ENCODE measurements around the gene EHMT1.

EHMT1 gene

GRCh38 chr9:137798142-137798541 is 179.3 kb downstream of the EHMT1 start:
- TF ChIP-seq ZNF565 (CRISPR knock-in tag; conservative IDR thresholded peaks at IDR 0.05; ENCODE audit: low read depth) (no peak), ZFP30 (CRISPR knock-in tag; IDR thresholded peaks at IDR 0.05) (no peak), TOX (CRISPR knock-in tag; IDR thresholded peaks at IDR 0.05; ENCODE audit: borderline replicate concordance) (no peak), BACH2 (CRISPR knock-in tag; IDR thresholded peaks at IDR 0.05; ENCODE audit: borderline replicate concordance) (no peak), TSHZ2 (CRISPR knock-in tag; IDR thresholded peaks at IDR 0.05) (no peak), CSRNP3 (CRISPR knock-in tag; IDR thresholded peaks at IDR 0.05) (no peak), RARB (CRISPR knock-in tag; IDR thresholded peaks at IDR 0.05) (no peak), ZFP3 (CRISPR knock-in tag; IDR thresholded peaks at IDR 0.05) (no peak), ZNF70 (CRISPR knock-in tag; IDR thresholded peaks at IDR 0.05) (no peak)
- ATAC-seq = no peak

- no peak for TF ChIP-seq BACH2 (CRISPR knock-in tag; IDR thresholded peaks at IDR 0.05; ENCODE audit: borderline replicate concordance)
- no peak for TF ChIP-seq TCF4 (CRISPR knock-in tag; IDR thresholded peaks at IDR 0.05; ENCODE audit: borderline replicate concordance)
- no peak for TF ChIP-seq ZC3H10 (CRISPR knock-in tag; IDR thresholded peaks at IDR 0.05)
- no peak for TF ChIP-seq ZFP30 (CRISPR knock-in tag; IDR thresholded peaks at IDR 0.05)
- TF ChIP-seq ZNF70 (CRISPR knock-in tag; IDR thresholded peaks at IDR 0.05) = no peak
- no peak for TF ChIP-seq CSRNP3 (CRISPR knock-in tag; IDR thresholded peaks at IDR 0.05)
- TF ChIP-seq RARB (CRISPR knock-in tag; IDR thresholded peaks at IDR 0.05) = no peak
- TF ChIP-seq CSDC2 (CRISPR knock-in tag; IDR thresholded peaks at IDR 0.05) = no peak
- TF ChIP-seq TSHZ2 (CRISPR knock-in tag; IDR thresholded peaks at IDR 0.05) = no peak
- no peak for TF ChIP-seq GLIS3 (CRISPR knock-in tag; IDR thresholded peaks at IDR 0.05)
- TF ChIP-seq TOX (CRISPR knock-in tag; IDR thresholded peaks at IDR 0.05; ENCODE audit: borderline replicate concordance) = no peak
- TF ChIP-seq ARNTL (CRISPR knock-in tag; IDR thresholded peaks at IDR 0.05; ENCODE audit: borderline replicate concordance, low read depth) = no peak
- TF ChIP-seq ZFP3 (CRISPR knock-in tag; IDR thresholded peaks at IDR 0.05) = no peak
- no peak for TF ChIP-seq ZNF565 (CRISPR knock-in tag; conservative IDR thresholded peaks at IDR 0.05; ENCODE audit: low read depth)
- no peak; the same call in 2 of the 3 replicates for ATAC-seq
Measured at GRCh38 chr9:137798901-137799629, 180.3 kb downstream of the EHMT1 start.

DNA sequence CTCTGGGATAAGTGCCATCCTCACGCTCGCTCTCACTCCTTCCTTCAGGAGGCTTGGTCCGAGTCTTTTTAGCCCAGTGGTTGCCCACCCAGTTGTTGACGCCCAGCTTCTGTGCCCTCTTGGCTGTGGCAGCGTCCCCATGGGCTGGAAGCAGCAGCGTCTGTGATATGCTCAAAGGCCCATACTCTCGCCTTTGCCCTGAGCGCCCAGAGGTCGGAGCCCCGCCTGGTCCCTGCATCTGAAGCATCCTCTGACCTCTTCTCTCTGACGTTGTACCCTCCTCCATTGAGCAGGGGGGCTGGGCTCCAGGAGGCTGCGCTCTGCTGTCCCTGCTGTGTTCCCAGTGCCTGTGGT is 180.8 kb downstream of the EHMT1 start:
- no peak for ATAC-seq
- TF ChIP-seq ARNTL (CRISPR knock-in tag; IDR thresholded peaks at IDR 0.05; ENCODE audit: borderline replicate concordance, low read depth) (no peak), ZC3H10 (CRISPR knock-in tag; IDR thresholded peaks at IDR 0.05) (no peak), RARB (CRISPR knock-in tag; IDR thresholded peaks at IDR 0.05) (no peak), PPARA (CRISPR knock-in tag; IDR thresholded peaks at IDR 0.05; ENCODE audit: borderline replicate concordance) (no peak), ZFP3 (CRISPR knock-in tag; IDR thresholded peaks at IDR 0.05) (no peak), GLIS3 (CRISPR knock-in tag; IDR thresholded peaks at IDR 0.05) (no peak), ZFP30 (CRISPR knock-in tag; IDR thresholded peaks at IDR 0.05) (no peak), SNAI2 (CRISPR knock-in tag; IDR thresholded peaks at IDR 0.05) (no peak), ESRRG (CRISPR knock-in tag; IDR thresholded peaks at IDR 0.05) (no peak), ZNF565 (CRISPR knock-in tag; conservative IDR thresholded peaks at IDR 0.05; ENCODE audit: low read depth) (no peak), TSHZ2 (CRISPR knock-in tag; IDR thresholded peaks at IDR 0.05) (no peak), TCF4 (CRISPR knock-in tag; IDR thresholded peaks at IDR 0.05; ENCODE audit: borderline replicate concordance) (no peak)
- TF ChIP-seq, protein P1, sequence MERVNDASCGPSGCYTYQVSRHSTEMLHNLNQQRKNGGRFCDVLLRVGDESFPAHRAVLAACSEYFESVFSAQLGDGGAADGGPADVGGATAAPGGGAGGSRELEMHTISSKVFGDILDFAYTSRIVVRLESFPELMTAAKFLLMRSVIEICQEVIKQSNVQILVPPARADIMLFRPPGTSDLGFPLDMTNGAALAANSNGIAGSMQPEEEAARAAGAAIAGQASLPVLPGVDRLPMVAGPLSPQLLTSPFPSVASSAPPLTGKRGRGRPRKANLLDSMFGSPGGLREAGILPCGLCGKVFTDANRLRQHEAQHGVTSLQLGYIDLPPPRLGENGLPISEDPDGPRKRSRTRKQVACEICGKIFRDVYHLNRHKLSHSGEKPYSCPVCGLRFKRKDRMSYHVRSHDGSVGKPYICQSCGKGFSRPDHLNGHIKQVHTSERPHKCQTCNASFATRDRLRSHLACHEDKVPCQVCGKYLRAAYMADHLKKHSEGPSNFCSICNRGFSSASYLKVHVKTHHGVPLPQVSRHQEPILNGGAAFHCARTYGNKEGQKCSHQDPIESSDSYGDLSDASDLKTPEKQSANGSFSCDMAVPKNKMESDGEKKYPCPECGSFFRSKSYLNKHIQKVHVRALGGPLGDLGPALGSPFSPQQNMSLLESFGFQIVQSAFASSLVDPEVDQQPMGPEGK (CRISPR knock-in tag; IDR thresholded peaks at IDR 0.05; ENCODE audit: borderline replicate concordance) = no peak
- TF ChIP-seq, protein P2, sequence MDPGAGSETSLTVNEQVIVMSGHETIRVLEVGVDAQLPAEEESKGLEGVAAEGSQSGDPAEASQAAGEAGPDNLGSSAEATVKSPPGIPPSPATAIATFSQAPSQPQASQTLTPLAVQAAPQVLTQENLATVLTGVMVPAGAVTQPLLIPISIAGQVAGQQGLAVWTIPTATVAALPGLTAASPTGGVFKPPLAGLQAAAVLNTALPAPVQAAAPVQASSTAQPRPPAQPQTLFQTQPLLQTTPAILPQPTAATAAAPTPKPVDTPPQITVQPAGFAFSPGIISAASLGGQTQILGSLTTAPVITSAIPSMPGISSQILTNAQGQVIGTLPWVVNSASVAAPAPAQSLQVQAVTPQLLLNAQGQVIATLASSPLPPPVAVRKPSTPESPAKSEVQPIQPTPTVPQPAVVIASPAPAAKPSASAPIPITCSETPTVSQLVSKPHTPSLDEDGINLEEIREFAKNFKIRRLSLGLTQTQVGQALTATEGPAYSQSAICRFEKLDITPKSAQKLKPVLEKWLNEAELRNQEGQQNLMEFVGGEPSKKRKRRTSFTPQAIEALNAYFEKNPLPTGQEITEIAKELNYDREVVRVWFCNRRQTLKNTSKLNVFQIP (CRISPR knock-in tag; IDR thresholded peaks at IDR 0.05; ENCODE audit: borderline replicate concordance, low read depth) = no peak
